GM04503 (cell line): ENCODE data around the gene NAXD.
"Not testable (repeated sequence)": the region's sequence is repeated elsewhere in the genome, so short reads cannot be mapped to it uniquely, and the experiment has no call there.

Experiments used
- DNase-seq: peaks from one replicate; pipeline ENCODE4 v3.0.0-alpha.2; 2012; ENCODE audit warnings: low read depth

NAXD gene

GRCh38 chr13:110593430-110594130 lies 21.8 kb upstream of the NAXD start:
- no peak for DNase-seq

- DNase-seq, result no peak
Measured at GRCh38 chr13:110597041-110597689, 18.2 kb upstream of the NAXD start.

- no peak for DNase-seq
Measured at GRCh38 chr13:110600261-110600819, 15.0 kb upstream of the NAXD start.

- DNase-seq, result no peak
Measured at GRCh38 chr13:110600980-110601379, 14.4 kb upstream of the NAXD start.

- DNase-seq, result no peak
Measured at GRCh38 chr13:110605132-110605531, 10.2 kb upstream of the NAXD start.

- not testable (repeated sequence) for DNase-seq
Measured at GRCh38 chr13:110606281-110606680, 9.1 kb upstream of the NAXD start.

GRCh38 chr13:110607675-110608224 lies 7.6 kb upstream of the NAXD start:
- no peak for DNase-seq

GRCh38 chr13:110610955-110611595 lies 4.3 kb upstream of the NAXD start:
- DNase-seq, result no peak

GRCh38 chr13:110615005-110615321 lies 382 bp upstream of the NAXD start:
- DNase-seq, result no peak

- DNase-seq, result peak; percentile 25
Measured at GRCh38 chr13:110616103-110617101, 1.1 kb downstream of the NAXD start.

- no peak for DNase-seq
Measured at GRCh38 chr13:110617321-110618072, 2.2 kb downstream of the NAXD start.

GRCh38 chr13:110618167-110618566 lies 2.8 kb downstream of the NAXD start:
- DNase-seq, result no peak

- DNase-seq, result no peak
Measured at GRCh38 chr13:110618780-110619179, 3.4 kb downstream of the NAXD start.

- no peak for DNase-seq
Measured at GRCh38 chr13:110620596-110620995, 5.3 kb downstream of the NAXD start.

- no peak for DNase-seq
Measured at GRCh38 chr13:110624766-110625756, 9.7 kb downstream of the NAXD start.

- DNase-seq, result no peak
Measured at GRCh38 chr13:110625771-110626321, 10.5 kb downstream of the NAXD start.

- DNase-seq, result no peak
Measured at GRCh38 chr13:110626521-110626920, 11.2 kb downstream of the NAXD start.

- no peak for DNase-seq
Measured at GRCh38 chr13:110627351-110627750, 12.0 kb downstream of the NAXD start.

- no peak for DNase-seq
Measured at GRCh38 chr13:110627761-110628476, 12.6 kb downstream of the NAXD start.
